Stimulated activated CD4-positive, alpha-beta T cell treated with anti-CD3 and anti-CD28 coated beads, Interleukin-12 subunit alpha, Interleukin-12 subunit beta, amount 100 ng/mL, for 48 hours (primary cell): ENCODE data around the gene LRRTM4.
"Not testable (repeated sequence)": the region's sequence is repeated elsewhere in the genome, so short reads cannot be mapped to it uniquely, and the experiment has no call there.

Source experiments
- DNase-seq, 3 donors: peaks; one replicate each; pipeline ENCODE4 v3.0.0-alpha.2; 2020; ENCODE audit warnings: low read depth in 2 of 3, low spot score in 1 of 3

The LRRTM4 gene

GRCh38 chr2:77179297-77179696, 342.9 kb downstream of the LRRTM4 start:
- DNase-seq = no peak

GRCh38 chr2:77175266-77175780, 346.9 kb downstream of the LRRTM4 start:
- not testable (repeated sequence) for DNase-seq

- no peak for DNase-seq
These were observed 352.8 kb downstream of the LRRTM4 start for GRCh38 chr2:77169426-77169825.

GRCh38 chr2:77164021-77164420, 358.2 kb downstream of the LRRTM4 start:
- not testable (repeated sequence) for DNase-seq

- DNase-seq = no peak
These were observed 361.2 kb downstream of the LRRTM4 start for GRCh38 chr2:77161009-77161408.

GRCh38 chr2:77156599-77156998, 365.6 kb downstream of the LRRTM4 start:
- no peak for DNase-seq

GRCh38 chr2:77155511-77155910, 366.7 kb downstream of the LRRTM4 start:
- no peak for DNase-seq

GRCh38 chr2:77149565-77149964, 372.6 kb downstream of the LRRTM4 start:
- no peak for DNase-seq

- DNase-seq = no peak
These were observed 375.0 kb downstream of the LRRTM4 start for GRCh38 chr2:77147153-77147552.

GRCh38 chr2:77144772-77145171, 377.4 kb downstream of the LRRTM4 start:
- DNase-seq = no peak

GRCh38 chr2:77142141-77142540, 380.0 kb downstream of the LRRTM4 start:
- DNase-seq = no peak

- not testable (repeated sequence) for DNase-seq
These were observed 393.7 kb downstream of the LRRTM4 start for GRCh38 chr2:77128479-77128878.

- DNase-seq = no peak
These were observed 394.8 kb downstream of the LRRTM4 start for GRCh38 chr2:77127345-77127744.

- DNase-seq = no peak
These were observed 400.7 kb downstream of the LRRTM4 start for GRCh38 chr2:77121518-77121917.

- no peak for DNase-seq
These were observed 402.8 kb downstream of the LRRTM4 start for GRCh38 chr2:77119333-77119732.

GRCh38 chr2:77108915-77109314, 413.3 kb downstream of the LRRTM4 start:
- DNase-seq = no peak

- no peak for DNase-seq
These were observed 417.2 kb downstream of the LRRTM4 start for GRCh38 chr2:77105008-77105407.

- no peak for DNase-seq
These were observed 417.6 kb downstream of the LRRTM4 start for GRCh38 chr2:77104554-77104953.

GRCh38 chr2:77102927-77103326, 419.2 kb downstream of the LRRTM4 start:
- DNase-seq = no peak

GRCh38 chr2:77101796-77102452, 420.3 kb downstream of the LRRTM4 start:
- DNase-seq = no peak

GRCh38 chr2:77099961-77100360, 422.2 kb downstream of the LRRTM4 start:
- DNase-seq = no peak

GRCh38 chr2:77095525-77095924, 426.7 kb downstream of the LRRTM4 start:
- not testable (repeated sequence) for DNase-seq

GRCh38 chr2:77095096-77095495, 427.1 kb downstream of the LRRTM4 start:
- no peak for DNase-seq
